H54 (cell line): Measurements from ENCODE around the gene ADCY5.

Experiments
- DNase-seq: peaks from one replicate; pipeline ENCODE4 v3.0.0; 2011; ENCODE audit warnings: low spot score, mixed read lengths; ENCODE audit not compliant: insufficient read length
- FAIRE-seq: peaks from 3 replicates; lab custom pipeline; 2011; peaks lifted over from hg19 to GRCh38; lab: Jason Lieb, UNC
- POLR2A ChIP-seq: IDR thresholded peaks from 2 replicates; pipeline ENCODE4 v1.6.1; 2011; ENCODE audit warnings: low read depth, mild to moderate bottlenecking, low read length

Gene ADCY5

GRCh38 chr3:123301331-123302184 lies 147.3 kb downstream of the ADCY5 start:
- no peak for TF ChIP-seq POLR2A
- FAIRE-seq (no peak), DNase-seq (no peak)

DNA sequence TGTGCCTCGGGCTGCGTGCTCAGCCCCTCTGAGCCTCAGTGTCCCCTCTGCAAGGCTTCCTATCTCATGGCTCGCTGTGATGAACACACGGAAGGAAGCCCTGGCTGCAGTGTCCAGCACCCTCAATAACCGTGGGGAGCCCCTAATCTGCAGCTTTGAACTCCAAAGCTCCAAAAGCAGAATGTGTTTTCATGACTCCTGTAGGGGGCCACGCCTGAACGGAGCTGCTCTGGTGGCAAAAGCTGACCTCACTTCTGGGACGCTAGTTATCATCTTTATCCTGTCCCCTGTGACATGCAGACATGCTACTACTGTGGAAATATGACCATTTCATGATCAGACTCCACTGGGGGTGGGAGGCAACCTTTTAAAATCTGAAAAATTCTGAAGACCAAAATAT lies 148.3 kb downstream of the ADCY5 start:
- TF ChIP-seq POLR2A: no peak
- FAIRE-seq: no peak
- DNase-seq: no peak

DNA sequence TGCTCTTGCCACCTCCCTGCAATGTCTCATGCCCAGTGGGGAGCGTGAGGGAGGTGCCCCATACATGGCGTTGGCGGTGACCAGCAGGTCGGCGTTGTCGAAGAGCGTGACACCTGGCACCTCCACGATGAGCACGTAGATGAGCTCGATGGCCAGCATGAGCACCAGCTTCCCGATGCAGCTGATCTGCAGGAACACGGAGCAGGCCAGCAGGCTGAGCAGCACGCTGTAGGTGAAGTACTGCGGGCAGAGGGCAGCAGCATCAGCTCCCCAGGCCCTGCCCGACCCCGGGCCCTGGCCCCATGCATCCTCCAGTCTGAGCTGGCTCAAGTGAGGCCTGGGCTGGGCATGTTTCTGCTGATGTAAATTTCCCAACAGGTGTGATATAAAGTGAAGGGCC lies 148.8 kb downstream of the ADCY5 start:
- TF ChIP-seq POLR2A: no peak
- DNase-seq: no peak
- no peak for FAIRE-seq

DNA sequence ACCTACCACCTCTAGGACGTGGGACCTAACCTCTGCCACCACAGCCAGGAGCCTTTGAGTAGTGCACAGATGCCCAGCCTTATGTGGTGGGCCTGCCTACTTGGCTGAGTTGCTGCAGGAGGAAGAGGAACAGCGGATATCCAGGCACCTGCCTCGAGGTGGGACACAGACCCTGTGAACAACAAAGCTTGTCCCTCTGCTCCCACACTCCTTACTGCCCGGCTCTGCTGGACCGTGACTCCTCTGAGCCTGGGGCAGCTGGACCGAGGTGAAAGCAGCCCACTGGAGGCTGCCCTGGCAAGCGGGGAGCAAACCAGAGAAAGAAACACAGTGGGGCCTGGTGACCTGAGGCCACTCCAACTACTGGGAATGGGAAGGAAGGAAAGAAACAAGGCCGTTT lies 149.3 kb downstream of the ADCY5 start:
- FAIRE-seq: no peak

DNA sequence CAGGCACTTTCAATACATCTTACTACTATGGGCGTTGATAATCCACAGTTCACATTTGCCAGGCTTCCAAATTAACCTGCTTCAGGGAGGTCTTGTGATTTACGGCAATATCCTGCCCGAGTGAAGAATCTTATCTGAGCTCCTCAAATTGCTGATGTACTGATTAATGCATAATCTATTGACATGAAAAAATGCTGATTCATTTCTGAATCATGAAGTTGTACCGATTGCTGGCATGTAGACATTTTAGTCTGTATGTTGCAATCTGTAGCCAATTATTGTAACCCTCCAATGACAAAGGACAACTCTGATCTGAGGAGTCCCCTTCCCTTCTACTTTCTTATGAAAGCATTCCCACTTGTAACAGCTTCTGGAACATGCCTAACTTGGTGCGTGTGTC lies 150.0 kb downstream of the ADCY5 start:
- FAIRE-seq (no peak), DNase-seq (no peak)
- no peak for TF ChIP-seq POLR2A

More for the DNA sequence above, 149.3 kb downstream of the ADCY5 start:
- DNase-seq: no peak
- no peak for TF ChIP-seq POLR2A

DNA sequence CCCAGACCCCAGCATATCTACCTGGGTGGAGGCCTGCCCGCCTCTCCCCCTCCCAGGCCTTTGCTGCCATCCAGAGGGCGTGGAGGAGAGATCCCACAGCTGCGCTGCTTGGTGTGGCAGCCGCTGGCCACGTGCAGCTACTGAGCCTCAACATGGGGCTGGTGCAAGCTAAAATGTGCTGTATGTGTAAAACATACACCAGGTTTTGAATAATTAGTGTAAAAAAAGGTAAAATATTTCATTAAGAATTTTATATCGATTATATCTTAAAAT lies 151.3 kb downstream of the ADCY5 start:
- TF ChIP-seq POLR2A: no peak

GRCh38 chr3:123296836-123297626 lies 151.9 kb downstream of the ADCY5 start:
- no peak for TF ChIP-seq POLR2A
- FAIRE-seq (no peak), DNase-seq (no peak)

More for the DNA sequence above, 151.3 kb downstream of the ADCY5 start:
- FAIRE-seq: no peak
- no peak for DNase-seq

- no peak for DNase-seq
- TF ChIP-seq POLR2A: no peak
- FAIRE-seq: no peak
These were observed 152.6 kb downstream of the ADCY5 start for GRCh38 chr3:123296261-123296660.

- TF ChIP-seq POLR2A: no peak
- FAIRE-seq: no peak
- no peak for DNase-seq
These were observed 153.0 kb downstream of the ADCY5 start for GRCh38 chr3:123295901-123296250.

GRCh38 chr3:123295171-123295900 lies 153.6 kb downstream of the ADCY5 start:
- TF ChIP-seq POLR2A: no peak
- no peak for DNase-seq
- no peak for FAIRE-seq

DNA sequence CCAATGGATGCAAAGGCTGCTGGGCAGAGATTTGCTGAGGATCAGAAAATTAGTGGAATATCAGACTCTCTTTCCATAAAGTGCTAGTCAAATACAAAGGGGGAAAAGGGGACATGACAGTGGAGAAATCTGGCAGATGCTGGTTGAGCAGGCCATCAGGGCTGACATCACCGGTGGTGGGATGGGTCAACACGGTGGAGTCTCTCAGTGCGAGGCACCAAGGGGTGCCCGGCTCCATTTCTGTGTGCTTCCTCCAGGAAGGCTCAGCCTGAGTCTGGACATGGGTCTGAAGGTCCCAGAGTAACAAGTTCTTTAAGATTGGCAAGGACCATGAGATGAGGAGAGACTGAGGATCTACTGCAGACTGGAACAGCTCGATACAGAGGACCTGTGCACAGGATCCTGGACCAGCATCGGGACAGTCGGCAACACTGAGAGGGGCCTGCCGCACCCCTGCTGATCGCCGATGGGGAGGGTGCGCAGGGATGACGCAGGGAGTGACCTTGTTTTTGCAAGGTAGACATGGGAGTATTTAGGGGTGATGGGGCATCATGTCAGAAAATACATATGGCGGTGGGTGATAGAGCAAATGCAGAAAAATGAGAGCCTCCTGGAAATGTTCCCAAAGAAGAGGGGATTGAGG lies 154.5 kb downstream of the ADCY5 start:
- FAIRE-seq: no peak

GRCh38 chr3:123292321-123293310 lies 156.3 kb downstream of the ADCY5 start:
- DNase-seq (no peak), FAIRE-seq (no peak)
- no peak for TF ChIP-seq POLR2A

More for the DNA sequence above, 154.5 kb downstream of the ADCY5 start:
- no peak for DNase-seq
- TF ChIP-seq POLR2A: no peak

- FAIRE-seq (no peak), DNase-seq (no peak)
- TF ChIP-seq POLR2A: no peak
These were observed 157.5 kb downstream of the ADCY5 start for GRCh38 chr3:123291404-123291803.
